Neuron (in vitro differentiated cells): ENCODE data around the gene MPZL2.

Source experiments
- H2AFZ ChIP-seq: one replicate; pipeline ENCODE4 v1.6.1; 2013; ENCODE audit warnings: low read depth, mild to moderate bottlenecking, inconsistent platforms, low read length, moderate library complexity
- H3K27me3 ChIP-seq: one replicate; pipeline ENCODE4 v1.6.1; 2013; ENCODE audit warnings: low read length; ENCODE audit not compliant: insufficient read depth
- H3K36me3 ChIP-seq: one replicate; pipeline ENCODE4 v1.6.1; 2013; ENCODE audit warnings: low read length; ENCODE audit not compliant: insufficient read depth
- H3K4me1 ChIP-seq: one replicate; pipeline ENCODE4 v1.6.1; 2013; ENCODE audit warnings: low read length; ENCODE audit not compliant: insufficient read depth
- H3K4me3 ChIP-seq: 2 replicates; pipeline ENCODE4 v1.5.1; 2013; ENCODE audit warnings: mild to moderate bottlenecking, low read length, moderate library complexity
- H3K9me3 ChIP-seq: one replicate; pipeline ENCODE4 v1.6.1; 2013; ENCODE audit warnings: low read length

The MPZL2 gene

DNA sequence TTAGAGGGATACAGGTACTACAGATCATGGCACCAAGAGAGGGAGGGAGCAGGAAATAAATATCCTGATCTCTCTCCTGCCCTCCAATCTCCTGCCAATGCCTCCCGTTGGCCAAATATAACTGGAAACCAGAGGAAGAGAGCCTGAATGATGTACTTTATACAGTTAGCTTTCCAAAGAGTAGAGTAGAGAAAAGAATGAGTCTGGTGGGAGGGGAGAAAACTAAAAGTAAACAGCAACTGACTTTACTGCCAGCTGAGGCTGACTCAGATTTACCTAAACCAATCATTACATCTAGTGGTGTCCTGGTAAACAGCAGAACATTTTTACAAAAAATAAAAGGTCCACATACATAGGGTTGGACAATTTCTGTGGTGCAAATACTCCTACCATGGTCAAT is 17.1 kb downstream of the MPZL2 start:
- Histone ChIP-seq H3K4me1 (no peaks in the 10 kb centered on the region), H2AFZ (no peak overlapping the region), H3K4me3 (no peak overlapping the region), H3K36me3 (no peaks in the 10 kb centered on the region), H3K9me3 (no peaks in the 10 kb centered on the region), H3K27me3 (peaks cover 49% of the 10 kb centered on the region)

DNA sequence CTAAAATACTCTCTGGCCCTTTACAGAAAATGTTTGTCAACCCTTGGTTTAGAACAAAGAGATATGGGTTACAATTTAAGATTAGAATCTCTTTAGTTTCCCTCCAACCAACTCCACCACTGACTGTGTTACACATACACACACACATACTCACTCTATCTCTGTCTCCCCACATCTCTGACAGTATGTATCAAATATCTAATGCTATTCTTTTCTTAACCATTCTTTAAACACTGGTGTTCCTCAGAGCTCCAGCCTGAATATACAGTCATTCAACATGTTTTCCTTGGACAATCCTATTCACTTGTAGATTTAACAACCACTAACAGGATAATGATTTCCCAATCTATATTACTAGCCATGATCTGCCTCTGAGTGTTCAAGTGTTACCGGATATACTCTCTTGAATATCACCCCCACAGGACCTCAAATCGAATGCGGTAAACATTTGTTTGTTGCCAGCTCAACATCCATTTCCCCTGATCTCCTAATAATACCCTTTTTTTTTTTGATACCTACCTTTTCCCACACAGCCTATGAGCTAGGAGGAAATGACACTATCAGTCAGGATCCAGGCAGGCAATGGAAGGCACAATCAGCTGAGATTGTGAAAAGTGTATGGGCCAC is 18.0 kb downstream of the MPZL2 start:
- Histone ChIP-seq H3K4me1 (no peaks in the 10 kb centered on the region), H2AFZ (no peak overlapping the region), H3K9me3 (no peaks in the 10 kb centered on the region), H3K27me3 (peaks cover 58% of the 10 kb centered on the region), H3K36me3 (no peaks in the 10 kb centered on the region), H3K4me3 (no peak overlapping the region)

DNA sequence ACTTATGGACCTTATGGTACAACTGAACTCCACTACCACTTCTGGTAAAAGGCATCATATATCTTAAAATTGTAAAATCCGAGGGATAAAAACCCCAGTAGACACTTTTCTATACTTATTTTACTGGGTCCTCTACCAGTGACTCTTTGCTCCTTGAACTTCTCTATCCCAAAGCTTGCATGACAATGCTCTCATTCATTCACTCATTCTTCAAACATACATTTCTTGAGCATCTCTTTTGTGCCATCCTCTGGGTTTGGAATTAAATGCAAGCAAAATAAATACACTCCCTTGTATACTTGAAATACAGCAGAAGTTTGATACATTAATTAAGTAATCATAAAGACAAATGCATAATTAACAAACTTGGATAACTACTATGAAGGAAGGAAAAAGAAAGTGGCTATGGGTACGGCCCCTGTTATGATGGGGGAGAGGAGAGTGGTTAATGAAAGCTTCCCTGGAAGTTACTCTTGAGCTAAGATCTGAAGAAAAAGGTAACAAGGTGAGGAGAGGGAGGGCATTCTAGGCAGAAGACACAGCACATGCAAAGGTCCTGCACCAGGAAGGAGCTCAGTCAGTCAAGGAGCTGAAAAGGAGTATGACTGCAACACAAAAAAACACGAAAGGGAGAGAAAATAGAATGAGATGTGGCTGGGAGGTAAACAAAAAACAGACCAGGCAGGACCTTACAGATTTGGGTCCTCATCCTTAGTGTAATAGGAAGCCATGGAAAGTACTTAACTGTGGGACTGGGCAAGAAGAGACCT is 19.9 kb downstream of the MPZL2 start:
- Histone ChIP-seq H3K4me1 (no peaks in the 10 kb centered on the region), H3K9me3 (no peaks in the 10 kb centered on the region), H3K27me3 (peaks cover 62% of the 10 kb centered on the region), H2AFZ (no peak overlapping the region), H3K36me3 (no peaks in the 10 kb centered on the region), H3K4me3 (no peak overlapping the region)

DNA sequence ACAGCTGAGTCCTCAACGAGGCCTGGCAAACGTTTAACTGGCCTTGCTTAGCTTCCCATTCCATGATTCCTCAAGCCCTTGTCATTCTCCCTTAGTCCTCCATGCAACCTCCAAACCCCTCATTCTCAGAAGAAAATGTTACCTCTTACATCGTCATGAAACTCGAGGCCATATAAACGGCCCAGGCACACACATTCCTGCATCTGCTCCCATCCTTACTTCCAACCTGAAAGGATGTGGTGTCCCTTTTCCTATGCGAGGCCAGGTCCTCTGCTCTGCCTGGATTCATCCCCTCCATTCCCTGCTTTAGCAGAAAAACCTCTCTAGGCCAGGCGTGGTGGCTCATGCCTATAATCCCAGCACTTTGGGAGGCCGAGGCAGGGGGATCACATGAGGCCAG is 20.9 kb downstream of the MPZL2 start:
- no peaks in the 10 kb centered on the region for H3K4me1 ChIP-seq
- no peak overlapping the region for H2AFZ ChIP-seq
- H3K4me3 ChIP-seq, result no peak overlapping the region
- H3K9me3 ChIP-seq, result no peaks in the 10 kb centered on the region
- no peaks in the 10 kb centered on the region for H3K36me3 ChIP-seq
- peaks cover 67% of the 10 kb centered on the region for H3K27me3 ChIP-seq

DNA sequence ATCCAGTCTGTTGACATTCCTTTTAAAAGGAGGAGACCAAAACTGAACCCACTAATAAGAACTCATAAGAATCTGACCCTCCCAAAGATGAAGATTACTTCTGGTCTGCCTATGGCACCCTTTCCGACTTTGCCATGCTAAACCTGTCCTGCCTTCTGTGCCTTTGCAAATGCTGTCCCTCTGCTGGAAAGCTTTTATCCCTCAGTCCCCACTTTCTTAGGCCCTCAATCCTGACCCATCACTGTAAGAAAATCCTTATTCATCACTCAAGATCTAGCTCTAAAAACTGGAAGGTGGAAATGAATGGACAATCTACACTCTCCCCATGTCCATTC is 22.4 kb downstream of the MPZL2 start:
- no peaks in the 10 kb centered on the region for H3K4me1 ChIP-seq
- no peaks in the 10 kb centered on the region for H3K9me3 ChIP-seq
- peaks cover 63% of the 10 kb centered on the region for H3K27me3 ChIP-seq
- H3K36me3 ChIP-seq, result no peaks in the 10 kb centered on the region
- H2AFZ ChIP-seq, result no peak overlapping the region
- H3K4me3 ChIP-seq, result no peak overlapping the region

DNA sequence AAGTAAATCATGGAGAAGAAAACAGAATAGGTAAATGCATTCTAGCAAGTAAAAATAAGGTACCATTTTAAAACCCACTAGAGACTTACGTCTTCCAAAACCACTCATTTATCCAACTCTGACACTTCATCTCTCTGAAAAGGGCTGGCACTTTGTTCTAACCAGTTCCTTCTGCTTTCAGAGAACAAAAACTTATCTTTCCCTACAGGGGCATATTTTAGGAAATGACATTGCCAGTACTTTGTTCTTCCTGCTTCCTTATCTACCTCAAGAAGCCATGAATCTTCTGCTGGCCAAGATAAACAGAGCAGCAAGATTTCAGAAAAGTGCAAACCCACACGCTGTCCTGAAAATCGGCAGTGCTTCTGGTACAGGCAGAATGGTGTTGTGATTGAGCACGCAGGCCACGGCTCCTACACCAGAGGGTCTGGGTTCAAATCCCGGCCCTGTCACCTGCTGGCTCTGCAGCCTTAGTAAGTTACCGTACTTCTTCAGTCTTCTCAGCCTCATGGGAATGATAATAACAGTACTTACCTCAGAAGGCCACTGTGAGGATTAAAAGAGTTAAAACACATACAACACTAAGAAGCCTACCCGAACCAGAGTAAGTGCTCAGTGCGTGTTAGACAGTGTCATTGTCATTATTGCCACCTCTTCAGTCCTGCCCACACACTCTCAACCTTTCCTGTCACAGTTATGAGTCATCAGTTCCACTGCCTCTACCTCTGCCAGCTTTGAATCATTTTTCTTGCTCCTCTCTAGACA is 22.9 kb downstream of the MPZL2 start:
- no peaks in the 10 kb centered on the region for H3K36me3 ChIP-seq
- no peaks in the 10 kb centered on the region for H3K4me1 ChIP-seq
- no peak overlapping the region for H2AFZ ChIP-seq
- H3K27me3 ChIP-seq, result peaks cover 59% of the 10 kb centered on the region
- no peak overlapping the region for H3K4me3 ChIP-seq
- no peaks in the 10 kb centered on the region for H3K9me3 ChIP-seq

DNA sequence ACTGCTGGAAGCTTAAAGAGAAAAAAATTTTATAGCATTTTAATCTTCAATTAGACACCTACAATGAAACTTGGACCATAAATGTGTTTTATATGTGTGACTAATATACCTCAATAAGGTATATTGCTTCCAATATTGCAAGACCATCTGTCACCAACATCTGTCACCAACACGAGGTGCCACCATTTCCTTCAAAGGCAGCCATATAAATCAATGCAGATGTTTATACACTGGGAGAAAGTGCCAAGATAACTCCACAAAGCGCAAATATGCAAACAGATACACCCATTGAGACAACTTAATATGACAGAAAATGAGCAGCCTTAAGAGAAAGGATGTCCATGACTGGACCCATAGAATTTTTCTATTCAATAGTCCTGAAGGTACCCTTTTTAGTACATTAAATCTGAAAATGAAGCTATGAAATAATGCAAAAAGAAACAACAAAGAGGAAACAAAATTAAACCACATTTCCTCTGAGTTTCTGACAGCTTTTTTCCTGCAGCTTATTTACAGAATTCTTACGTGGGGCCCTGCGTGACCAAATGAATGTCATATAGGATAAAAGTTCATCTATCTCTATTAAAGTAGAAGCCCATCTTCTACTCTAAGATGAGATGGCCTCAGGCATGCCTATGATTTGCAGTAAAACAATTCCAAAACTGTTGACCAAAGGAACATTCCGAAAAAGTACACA is 24.4 kb downstream of the MPZL2 start:
- Histone ChIP-seq H3K36me3 (no peaks in the 10 kb centered on the region), H3K9me3 (no peaks in the 10 kb centered on the region), H2AFZ (no peak overlapping the region), H3K27me3 (peaks cover 54% of the 10 kb centered on the region), H3K4me3 (no peak overlapping the region), H3K4me1 (no peaks in the 10 kb centered on the region)

DNA sequence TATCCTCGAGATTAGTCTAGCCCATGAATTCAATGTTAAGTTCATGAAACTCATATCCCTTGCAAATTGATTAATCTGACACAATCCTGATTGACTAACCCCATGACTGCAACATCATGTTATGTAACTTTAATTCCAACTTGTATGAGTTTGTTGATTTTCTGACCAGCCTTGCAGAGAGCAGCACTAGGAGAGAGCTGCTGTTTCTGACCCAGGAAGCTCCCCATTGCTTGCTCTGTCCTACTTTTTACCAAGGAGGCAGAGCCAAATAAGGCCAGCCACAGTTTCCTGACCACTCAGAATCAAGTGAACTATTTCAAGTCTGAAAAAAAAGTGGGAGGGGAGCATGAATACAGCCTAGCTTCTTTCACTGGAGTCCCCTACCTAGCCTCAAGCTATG is 25.2 kb downstream of the MPZL2 start:
- H3K36me3 ChIP-seq, result no peaks in the 10 kb centered on the region
- H3K4me3 ChIP-seq, result no peak overlapping the region
- peaks cover 53% of the 10 kb centered on the region for H3K27me3 ChIP-seq
- H3K4me1 ChIP-seq, result no peaks in the 10 kb centered on the region
- no peaks in the 10 kb centered on the region for H3K9me3 ChIP-seq
- H2AFZ ChIP-seq, result no peak overlapping the region

DNA sequence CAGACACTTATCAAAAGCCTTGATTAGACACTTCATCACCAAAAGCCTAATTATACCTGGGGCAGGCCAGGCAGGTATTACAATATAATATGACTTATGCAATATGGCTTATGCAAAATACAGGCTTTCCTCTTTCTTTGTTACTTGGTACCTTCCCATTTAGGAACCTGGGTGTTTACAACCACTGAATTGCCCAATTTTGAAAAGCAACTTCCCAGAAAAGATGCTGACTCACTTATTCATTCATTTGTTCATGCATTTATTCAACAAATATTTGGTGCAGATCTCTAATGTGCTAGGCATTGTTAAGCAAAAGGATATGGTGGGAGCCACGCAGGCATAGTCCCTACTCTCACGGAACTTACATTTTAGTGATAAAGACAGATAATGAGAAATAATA is 25.7 kb downstream of the MPZL2 start:
- Histone ChIP-seq H3K4me1 (no peaks in the 10 kb centered on the region), H3K36me3 (no peaks in the 10 kb centered on the region), H3K4me3 (no peak overlapping the region), H3K9me3 (no peaks in the 10 kb centered on the region), H2AFZ (no peak overlapping the region), H3K27me3 (peaks cover 49% of the 10 kb centered on the region)

DNA sequence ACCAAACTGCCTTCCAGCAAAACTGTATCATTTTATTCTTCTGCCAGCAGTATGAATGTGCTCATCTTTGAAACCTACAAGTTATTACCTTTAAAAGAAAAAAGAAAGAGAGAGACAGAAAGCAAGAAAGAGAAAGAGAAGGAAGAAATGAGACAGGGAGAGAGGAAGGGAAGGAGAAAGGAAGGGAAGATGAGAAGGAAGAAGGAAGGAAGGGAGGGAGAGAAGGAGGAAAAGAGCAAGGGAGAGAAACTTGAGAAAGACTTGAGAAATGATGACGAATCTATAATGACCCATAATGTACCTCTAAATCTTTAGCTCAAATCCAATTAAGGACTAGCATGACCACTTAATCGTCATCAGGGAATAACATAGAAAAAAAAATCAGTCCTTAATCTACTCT is 27.9 kb downstream of the MPZL2 start:
- Histone ChIP-seq H3K9me3 (no peaks in the 10 kb centered on the region), H3K36me3 (no peaks in the 10 kb centered on the region), H3K4me3 (no peak overlapping the region), H3K27me3 (peaks cover 32% of the 10 kb centered on the region), H2AFZ (no peak overlapping the region), H3K4me1 (no peaks in the 10 kb centered on the region)

DNA sequence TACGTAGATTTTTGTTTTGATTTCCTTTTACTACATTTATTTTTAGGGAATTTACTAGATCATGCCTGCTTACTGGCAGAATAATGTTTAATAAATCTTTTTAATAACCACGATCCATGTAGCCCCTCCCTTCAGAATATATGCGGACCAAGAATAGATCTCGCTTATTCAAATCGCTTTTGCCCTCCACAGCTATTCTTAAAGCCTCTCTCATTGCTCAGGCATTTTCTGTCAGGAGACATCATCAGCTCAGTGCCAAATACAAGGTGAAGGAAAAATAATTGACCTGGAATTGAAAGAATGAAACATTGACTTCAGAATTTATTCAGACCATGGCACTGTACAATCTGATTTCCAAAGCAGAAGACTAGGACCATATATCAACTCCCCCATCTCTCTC is 29.3 kb downstream of the MPZL2 start:
- Histone ChIP-seq H2AFZ (no peak overlapping the region), H3K4me3 (no peak overlapping the region), H3K4me1 (no peaks in the 10 kb centered on the region), H3K36me3 (no peaks in the 10 kb centered on the region), H3K9me3 (no peaks in the 10 kb centered on the region), H3K27me3 (peaks cover 23% of the 10 kb centered on the region)

DNA sequence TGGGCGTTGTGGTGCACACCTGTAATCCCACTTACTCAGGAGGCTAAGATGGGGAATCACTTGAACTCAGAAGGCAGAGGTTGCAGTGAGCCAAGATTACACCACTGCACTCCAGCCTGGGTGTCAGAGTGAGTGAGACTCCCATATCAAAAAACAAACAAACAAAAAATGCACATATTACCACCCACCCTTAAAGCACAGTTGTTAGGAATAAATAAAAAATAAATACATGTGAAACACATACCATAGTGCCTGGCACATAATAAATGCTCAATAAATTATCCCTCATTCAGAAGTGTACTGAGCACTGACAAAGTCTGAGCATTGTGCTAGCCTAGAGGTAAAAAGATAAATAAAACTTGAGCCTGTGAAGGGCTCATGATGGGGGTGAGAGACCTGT is 30.2 kb downstream of the MPZL2 start:
- Histone ChIP-seq H3K4me1 (no peaks in the 10 kb centered on the region), H3K9me3 (no peaks in the 10 kb centered on the region), H3K27me3 (peaks cover 18% of the 10 kb centered on the region), H3K4me3 (no peak overlapping the region), H2AFZ (no peak overlapping the region), H3K36me3 (no peaks in the 10 kb centered on the region)

DNA sequence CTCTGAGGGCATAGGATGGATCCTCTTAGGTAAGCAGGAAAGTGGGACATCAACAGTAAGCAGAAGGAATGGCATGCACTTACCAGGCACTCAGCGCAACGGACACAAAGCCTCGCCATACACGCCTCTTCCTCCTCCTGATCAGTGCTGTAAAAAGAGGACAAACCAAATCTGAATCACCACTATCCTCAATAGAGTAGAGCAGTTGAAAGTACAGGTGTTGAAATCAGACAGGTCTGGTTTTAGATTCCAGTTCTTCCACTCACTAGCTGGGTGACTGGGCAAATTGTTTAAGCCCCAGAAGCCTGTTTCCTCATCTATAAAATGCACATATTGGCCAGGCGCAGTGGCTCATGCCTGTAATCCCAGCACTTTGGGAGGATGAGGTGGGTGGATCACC is 30.7 kb downstream of the MPZL2 start:
- H3K9me3 ChIP-seq, result no peaks in the 10 kb centered on the region
- H3K4me3 ChIP-seq, result no peak overlapping the region
- H3K4me1 ChIP-seq, result no peaks in the 10 kb centered on the region
- H3K27me3 ChIP-seq, result peaks cover 13% of the 10 kb centered on the region
- H3K36me3 ChIP-seq, result no peaks in the 10 kb centered on the region
- H2AFZ ChIP-seq, result no peak overlapping the region
